ENCODE results near the gene ERCC2.

GRCh38 chr19:45401815-45402214 is 31.4 kb upstream of the ERCC2 start:
- no peak for TF ChIP-seq POLR2AphosphoS5 (IDR thresholded peaks at IDR 0.05)
- TF ChIP-seq, protein P1, sequence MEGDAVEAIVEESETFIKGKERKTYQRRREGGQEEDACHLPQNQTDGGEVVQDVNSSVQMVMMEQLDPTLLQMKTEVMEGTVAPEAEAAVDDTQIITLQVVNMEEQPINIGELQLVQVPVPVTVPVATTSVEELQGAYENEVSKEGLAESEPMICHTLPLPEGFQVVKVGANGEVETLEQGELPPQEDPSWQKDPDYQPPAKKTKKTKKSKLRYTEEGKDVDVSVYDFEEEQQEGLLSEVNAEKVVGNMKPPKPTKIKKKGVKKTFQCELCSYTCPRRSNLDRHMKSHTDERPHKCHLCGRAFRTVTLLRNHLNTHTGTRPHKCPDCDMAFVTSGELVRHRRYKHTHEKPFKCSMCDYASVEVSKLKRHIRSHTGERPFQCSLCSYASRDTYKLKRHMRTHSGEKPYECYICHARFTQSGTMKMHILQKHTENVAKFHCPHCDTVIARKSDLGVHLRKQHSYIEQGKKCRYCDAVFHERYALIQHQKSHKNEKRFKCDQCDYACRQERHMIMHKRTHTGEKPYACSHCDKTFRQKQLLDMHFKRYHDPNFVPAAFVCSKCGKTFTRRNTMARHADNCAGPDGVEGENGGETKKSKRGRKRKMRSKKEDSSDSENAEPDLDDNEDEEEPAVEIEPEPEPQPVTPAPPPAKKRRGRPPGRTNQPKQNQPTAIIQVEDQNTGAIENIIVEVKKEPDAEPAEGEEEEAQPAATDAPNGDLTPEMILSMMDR (IDR thresholded peaks at IDR 0.05) = no peak
